ENCODE results near the gene GARIN5A. TPM values are rescaled to one million over a fixed set of nuclear protein-coding genes. Genes with fewer than 3 reads are reported as not detected.
A peak's percentile ranks its signal among the peaks of the same experiment; 100 is the strongest.

The GARIN5A gene
- total RNA-seq, 4 donors from 2014 or later = 0.62 to 5.4 (median 1.8) TPM; not detected in 1

DNA sequence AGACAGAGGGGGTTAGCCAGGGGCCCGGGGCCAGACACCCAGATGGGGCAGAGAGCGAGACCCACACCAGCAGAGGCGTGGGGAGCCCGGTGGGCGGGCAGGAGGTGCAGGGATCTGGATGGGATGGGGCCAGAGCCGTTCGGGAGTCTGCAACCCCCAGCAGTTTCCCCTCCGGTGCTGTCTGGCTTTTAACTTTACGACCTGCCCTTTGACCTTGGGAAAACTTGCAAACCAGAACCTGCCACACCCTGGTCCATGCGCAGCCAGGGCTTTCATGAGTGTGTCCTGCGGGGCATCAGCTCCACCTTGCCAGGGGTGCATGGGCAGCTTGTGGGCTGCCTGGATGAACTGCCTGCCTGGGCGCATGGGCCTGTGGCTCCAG is 24.5 kb upstream of the GARIN5A start:
- TF ChIP-seq POLR2A (IDR thresholded peaks at IDR 0.05) = no peak
- TF ChIP-seq, protein P1, sequence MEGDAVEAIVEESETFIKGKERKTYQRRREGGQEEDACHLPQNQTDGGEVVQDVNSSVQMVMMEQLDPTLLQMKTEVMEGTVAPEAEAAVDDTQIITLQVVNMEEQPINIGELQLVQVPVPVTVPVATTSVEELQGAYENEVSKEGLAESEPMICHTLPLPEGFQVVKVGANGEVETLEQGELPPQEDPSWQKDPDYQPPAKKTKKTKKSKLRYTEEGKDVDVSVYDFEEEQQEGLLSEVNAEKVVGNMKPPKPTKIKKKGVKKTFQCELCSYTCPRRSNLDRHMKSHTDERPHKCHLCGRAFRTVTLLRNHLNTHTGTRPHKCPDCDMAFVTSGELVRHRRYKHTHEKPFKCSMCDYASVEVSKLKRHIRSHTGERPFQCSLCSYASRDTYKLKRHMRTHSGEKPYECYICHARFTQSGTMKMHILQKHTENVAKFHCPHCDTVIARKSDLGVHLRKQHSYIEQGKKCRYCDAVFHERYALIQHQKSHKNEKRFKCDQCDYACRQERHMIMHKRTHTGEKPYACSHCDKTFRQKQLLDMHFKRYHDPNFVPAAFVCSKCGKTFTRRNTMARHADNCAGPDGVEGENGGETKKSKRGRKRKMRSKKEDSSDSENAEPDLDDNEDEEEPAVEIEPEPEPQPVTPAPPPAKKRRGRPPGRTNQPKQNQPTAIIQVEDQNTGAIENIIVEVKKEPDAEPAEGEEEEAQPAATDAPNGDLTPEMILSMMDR (IDR thresholded peaks at IDR 0.05) = no peak
- Histone ChIP-seq H3K27ac (no peak overlapping the region), H3K4me3 (no peak overlapping the region), H3K27me3 (no peaks in the 10 kb centered on the region), H3K36me3 (no peaks in the 10 kb centered on the region), H3K9me3 (no peaks in the 10 kb centered on the region), H3K4me1 (no peaks in the 10 kb centered on the region)
- DNase-seq = no peak
- intact Hi-C loops (cut with DNase I; ENCODE audit: low total_unique reads) = no loop called here

DNA sequence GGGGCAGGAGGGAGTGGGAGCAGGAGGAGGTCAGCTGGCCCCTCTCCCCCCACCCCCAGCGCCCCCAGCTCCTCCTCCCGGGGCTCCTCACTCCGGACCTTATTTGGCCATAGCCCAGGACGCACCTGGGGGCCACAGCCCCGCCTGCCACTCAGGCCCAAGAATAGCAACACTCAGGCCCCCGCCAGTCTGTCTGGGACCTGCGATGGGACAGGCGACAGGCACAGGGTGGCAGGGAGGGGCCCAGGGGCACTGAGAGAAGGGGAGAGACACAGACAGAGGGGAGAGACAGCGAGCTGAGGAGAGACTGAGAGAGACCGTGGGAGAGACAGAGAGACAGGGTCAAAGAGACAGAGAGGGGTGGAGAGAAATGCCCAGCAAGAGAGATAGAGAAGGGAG is 24.1 kb upstream of the GARIN5A start:
- no peak overlapping the region for H3K27ac ChIP-seq
- no peaks in the 10 kb centered on the region for H3K4me1 ChIP-seq
- H3K36me3 ChIP-seq = no peaks in the 10 kb centered on the region
- TF ChIP-seq, protein P1 (IDR thresholded peaks at IDR 0.05) = no peak
- no peak for TF ChIP-seq POLR2A (IDR thresholded peaks at IDR 0.05)
- intact Hi-C loops (cut with DNase I; ENCODE audit: low total_unique reads) = no loop called here
- H3K27me3 ChIP-seq = no peaks in the 10 kb centered on the region
- DNase-seq = no peak
- no peak overlapping the region for H3K4me3 ChIP-seq
- H3K9me3 ChIP-seq = no peaks in the 10 kb centered on the region

DNA sequence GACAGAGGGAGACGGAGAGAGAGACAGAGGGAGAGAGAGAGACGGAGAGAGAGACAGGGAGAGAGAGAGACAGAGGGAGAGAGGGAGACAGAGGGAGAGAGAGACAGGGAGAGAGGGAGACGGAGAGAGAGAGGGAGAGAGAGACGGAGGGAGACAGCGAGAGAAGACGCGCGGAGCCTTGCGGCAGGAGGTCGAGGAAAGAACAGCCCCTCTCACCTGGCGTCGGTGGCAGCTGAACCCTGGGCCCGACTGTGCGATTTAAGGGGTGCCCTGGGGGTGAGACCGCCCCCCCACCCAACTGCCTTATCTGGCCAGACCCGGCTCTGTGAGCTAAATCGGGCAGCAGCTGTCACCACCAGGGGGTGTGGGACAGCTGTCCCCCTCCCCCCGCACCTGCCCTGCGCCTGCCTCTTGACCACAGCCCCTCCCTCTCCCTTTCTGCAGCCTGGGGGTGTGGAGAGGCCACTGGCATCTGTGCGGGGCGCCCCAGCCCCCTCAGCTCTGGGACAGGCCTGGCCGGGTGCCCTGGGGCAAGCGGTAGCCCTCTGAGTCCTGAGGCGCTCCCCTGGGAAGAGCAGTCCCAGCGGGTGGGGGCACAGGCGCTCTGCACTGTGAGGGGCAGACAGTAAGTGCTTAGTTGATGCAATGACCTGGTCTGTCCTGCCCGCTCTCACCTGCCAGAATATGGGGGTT is 23.6 kb upstream of the GARIN5A start:
- Histone ChIP-seq H3K9me3 (no peaks in the 10 kb centered on the region), H3K4me3 (no peak overlapping the region), H3K36me3 (no peaks in the 10 kb centered on the region), H3K27ac (no peak overlapping the region), H3K4me1 (no peaks in the 10 kb centered on the region), H3K27me3 (no peaks in the 10 kb centered on the region)
- no peak for TF ChIP-seq POLR2A (IDR thresholded peaks at IDR 0.05)
- TF ChIP-seq, protein P1 (IDR thresholded peaks at IDR 0.05) = no peak
- peak in 1 of 2 donors; percentile 9 for DNase-seq
- intact Hi-C loops (cut with DNase I; ENCODE audit: low total_unique reads) = no loop called here

DNA sequence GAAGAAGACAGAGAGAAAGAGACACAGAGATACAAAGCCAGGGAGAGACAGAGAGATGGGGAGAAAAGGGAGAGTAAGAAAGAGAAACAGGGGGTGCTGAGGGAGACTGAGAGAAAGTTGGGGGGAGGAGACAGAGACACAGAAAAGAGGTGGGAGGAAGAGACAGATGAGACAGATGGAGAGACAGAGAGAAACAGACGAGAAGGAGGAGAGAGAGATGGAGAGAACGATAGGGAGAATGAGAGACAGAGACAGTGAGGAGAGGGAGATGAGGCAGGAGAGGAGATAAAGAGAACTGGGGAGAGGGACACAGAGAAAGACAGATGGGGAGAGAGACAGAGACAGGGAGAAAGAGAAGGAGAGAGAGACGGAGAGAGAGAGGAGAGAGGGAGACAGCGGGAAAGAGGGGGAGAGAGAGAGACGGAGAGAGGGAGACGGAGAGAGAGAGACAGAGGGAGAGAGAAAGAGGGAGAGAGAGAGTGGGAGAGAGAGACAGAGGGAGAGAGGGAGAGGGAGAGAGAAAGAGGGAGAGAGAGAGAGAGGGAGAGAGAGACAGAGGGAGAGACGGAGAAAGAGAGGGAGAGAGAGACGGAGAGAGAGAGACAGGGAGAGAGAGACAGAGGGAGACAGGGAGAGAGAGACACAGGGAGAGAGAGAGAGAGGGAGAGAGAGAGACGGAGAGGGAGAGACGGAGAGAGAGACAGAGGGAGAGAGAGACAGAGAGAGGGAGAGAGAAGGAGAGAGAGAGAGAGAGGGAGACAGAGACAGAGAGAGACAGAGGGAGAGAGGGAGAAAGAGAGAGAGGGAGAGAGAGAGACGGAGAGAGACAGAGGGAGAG is 21.8 kb upstream of the GARIN5A start:
- no peak overlapping the region for H3K4me3 ChIP-seq
- intact Hi-C loops (cut with DNase I; ENCODE audit: low total_unique reads) = no loop called here
- H3K27ac ChIP-seq = no peak overlapping the region
- no peaks in the 10 kb centered on the region for H3K9me3 ChIP-seq
- no peak for DNase-seq
- no peaks in the 10 kb centered on the region for H3K4me1 ChIP-seq
- no peaks in the 10 kb centered on the region for H3K36me3 ChIP-seq
- TF ChIP-seq, protein P1 (IDR thresholded peaks at IDR 0.05) = no peak
- no peak for TF ChIP-seq POLR2A (IDR thresholded peaks at IDR 0.05)
- H3K27me3 ChIP-seq = no peaks in the 10 kb centered on the region

DNA sequence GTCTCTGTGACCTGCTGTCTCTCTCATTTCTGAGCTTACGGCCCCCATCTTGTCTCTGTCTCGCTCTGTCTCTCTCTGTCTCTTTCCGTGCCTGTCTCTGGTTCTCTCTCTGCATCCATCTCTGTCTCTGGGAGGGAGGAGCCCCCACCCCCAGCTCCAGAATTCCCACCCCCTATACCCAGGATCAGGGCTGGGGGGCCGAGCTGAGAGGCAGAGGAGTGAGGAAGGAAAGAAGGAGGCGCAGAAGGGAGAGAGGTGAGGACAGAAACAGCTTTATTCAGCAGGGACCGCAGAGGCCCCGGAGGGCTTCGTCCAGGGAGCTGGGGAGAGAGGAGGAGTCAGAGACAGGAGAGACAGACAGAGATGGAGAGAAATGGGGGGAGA is 20.4 kb upstream of the GARIN5A start:
- Histone ChIP-seq H3K27me3 (no peaks in the 10 kb centered on the region), H3K4me1 (no peaks in the 10 kb centered on the region), H3K36me3 (no peaks in the 10 kb centered on the region), H3K4me3 (no peak overlapping the region), H3K9me3 (no peaks in the 10 kb centered on the region), H3K27ac (no peak overlapping the region)
- DNase-seq = peak in 1 of 2 donors; percentile 4
- intact Hi-C loops (cut with DNase I; ENCODE audit: low total_unique reads) = no loop called here
- TF ChIP-seq, protein P1 (IDR thresholded peaks at IDR 0.05) = no peak
- TF ChIP-seq POLR2A (IDR thresholded peaks at IDR 0.05) = no peak

Measured in uterus (tissue), 4 donors.